Activated naive CD4-positive, alpha-beta T cell treated with anti-CD3 and anti-CD28 coated beads, Interleukin-2, amount 10 ng/mL, durations not matched to agents 7 days and 5 days (primary cell): ENCODE data around the gene PCSK6.

Experiments used
- CTCF ChIA-PET: fragments of 350-600 bp; sonication (Branson Sonifier 250); formaldehyde crosslinking; loops from one replicate; lab custom pipeline; 2021; ENCODE audit warnings: antibody characterized with exemption; lab: Charles Lee
- DNase-seq: peaks from one replicate; pipeline ENCODE4 v3.0.0-alpha.2; 2020
- H3K27ac Mint-ChIP-seq: one replicate; pipeline ENCODE4 v1.8.0; 2021; ENCODE audit warnings: mild to moderate bottlenecking, moderate library complexity, mixed read lengths
- H3K27me3 Mint-ChIP-seq: one replicate; pipeline ENCODE4 v1.8.0; 2021; ENCODE audit warnings: mild to moderate bottlenecking, mixed read lengths
- H3K36me3 Mint-ChIP-seq: one replicate; pipeline ENCODE4 v1.8.0; 2021; ENCODE audit warnings: mixed read lengths
- H3K4me1 Mint-ChIP-seq: one replicate; pipeline ENCODE4 v1.8.0; 2021; ENCODE audit warnings: mixed read lengths
- H3K4me3 Mint-ChIP-seq: one replicate; pipeline ENCODE4 v1.8.0; 2021; ENCODE audit warnings: mild to moderate bottlenecking, moderate library complexity, mixed read lengths
- H3K9me3 Mint-ChIP-seq: one replicate; pipeline ENCODE4 v1.8.0; 2021; ENCODE audit warnings: mixed read lengths

Gene PCSK6

GRCh38 chr15:101277038-101277822, 212.3 kb downstream of the PCSK6 start, which contains the start of gene SELENOS:
TSS of gene SELENOS (minus strand) at chr15:101277485. CDS start at chr15:101277417, 68 bp downstream.
- Mint-ChIP-seq H3K4me3 (peak within 1 kb of the TSS; percentile 93), H3K27me3 (no peaks in the 10 kb centered on the region), H3K36me3 (peaks cover 56% of the 10 kb centered on the region), H3K27ac (peak within 1 kb of the TSS; percentile 88), H3K9me3 (no peaks in the 10 kb centered on the region), H3K4me1 (peaks cover 29% of the 10 kb centered on the region)
- DNase-seq: peak; percentile 91
- CTCF ChIA-PET: interaction anchor here (0.9 to 1.5 kb wide), 2 partner anchors 12 to 44 kb away, joined by 3 read pairs; no protein-coding TSS in a partner anchor

DNA sequence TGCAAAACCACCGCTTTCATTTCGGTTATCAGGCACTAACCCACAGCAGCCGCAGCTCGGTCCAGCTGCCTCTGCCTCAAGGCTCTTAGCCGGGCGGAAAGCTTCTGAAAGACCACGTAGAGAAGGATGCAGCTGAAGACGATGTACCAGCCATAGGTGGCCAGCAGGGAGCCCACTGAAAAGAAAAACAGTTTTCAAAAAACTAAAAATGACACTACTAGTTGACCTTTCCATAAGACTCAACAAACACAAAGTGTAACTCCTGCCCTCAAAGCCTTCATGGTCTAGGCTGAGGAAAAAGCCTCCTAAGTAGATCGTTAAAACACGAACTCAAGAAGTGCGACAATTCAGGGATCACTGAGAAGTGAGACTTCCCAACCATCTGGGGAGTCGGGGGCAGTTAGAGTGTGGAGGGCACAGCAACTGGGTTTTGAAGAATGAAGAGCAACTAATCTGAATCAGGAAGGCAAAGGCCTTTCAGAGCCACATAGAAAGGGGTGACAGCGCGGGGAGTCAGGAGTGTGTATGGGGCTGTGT, 212.9 kb downstream of the PCSK6 start:
- Mint-ChIP-seq H3K4me1 (peaks cover 29% of the 10 kb centered on the region), H3K9me3 (no peaks in the 10 kb centered on the region), H3K4me3 (peak overlapping the region; percentile 93), H3K27me3 (no peaks in the 10 kb centered on the region), H3K27ac (peak overlapping the region; percentile 88), H3K36me3 (peaks cover 50% of the 10 kb centered on the region)
- CTCF ChIA-PET: interaction anchor here (0.7 to 4.2 kb wide), 4 partner anchors 12 to 238 kb away, joined by 3 to 19 read pairs (median 4); no protein-coding TSS in a partner anchor
- DNase-seq: peak; percentile 36

GRCh38 chr15:101275018-101275417, 214.5 kb downstream of the PCSK6 start:
- CTCF ChIA-PET: interaction anchor here (1.2 to 4.2 kb wide), 6 partner anchors 14 to 266 kb away, joined by 4 to 19 read pairs (median 6); partner anchors contain the start of gene SNRPA1
- no peaks in the 10 kb centered on the region for H3K27me3 Mint-ChIP-seq
- peak overlapping the region; percentile 11 for H3K27ac Mint-ChIP-seq
- peaks cover 29% of the 10 kb centered on the region for H3K4me1 Mint-ChIP-seq
- H3K9me3 Mint-ChIP-seq: no peaks in the 10 kb centered on the region
- H3K36me3 Mint-ChIP-seq: peaks cover 50% of the 10 kb centered on the region
- DNase-seq: no peak
- no peak overlapping the region for H3K4me3 Mint-ChIP-seq

DNA sequence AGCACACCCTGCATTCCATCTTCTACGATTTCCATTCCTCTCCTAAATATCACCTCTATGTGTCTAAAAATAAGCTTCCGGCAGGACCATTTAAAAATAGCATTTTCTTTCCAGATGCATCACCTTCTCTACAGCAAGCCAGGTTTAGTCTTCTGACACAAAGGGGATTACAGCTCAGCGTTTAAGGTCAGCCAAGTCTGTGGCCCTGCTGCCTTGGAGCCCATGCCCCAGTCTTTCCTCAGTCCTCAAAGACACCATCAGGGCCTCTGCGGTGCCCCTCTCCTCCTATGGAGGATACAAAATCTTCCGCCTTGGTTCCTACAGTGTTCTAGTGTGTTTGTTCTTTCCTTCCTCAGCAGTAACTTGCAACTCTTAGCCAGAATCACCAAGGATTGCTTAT, 216.0 kb downstream of the PCSK6 start:
- peaks cover 26% of the 10 kb centered on the region for H3K4me1 Mint-ChIP-seq

DNA sequence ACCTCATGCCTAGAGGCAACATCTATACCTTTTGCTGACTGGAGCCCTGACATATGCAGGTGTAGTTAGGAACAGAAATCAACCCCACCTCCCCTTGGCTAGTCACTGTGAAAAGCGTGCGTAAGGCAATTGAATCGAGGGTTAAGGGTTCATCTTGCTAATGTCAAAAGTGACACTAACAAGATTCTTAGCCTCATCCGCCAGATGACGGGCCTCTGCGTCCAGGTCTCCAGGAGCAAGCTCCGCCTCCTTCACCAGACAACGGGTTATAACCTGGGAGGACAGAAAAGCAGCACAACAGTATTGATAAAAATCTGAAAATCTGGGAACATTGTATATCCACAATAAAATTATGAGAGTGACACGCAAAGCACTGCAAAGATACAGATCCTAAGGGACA, 216.9 kb downstream of the PCSK6 start:
- H3K27ac Mint-ChIP-seq: no peak overlapping the region
- CTCF ChIA-PET: interaction anchor here (1.1 to 4.2 kb wide), 5 partner anchors 16 to 369 kb away, joined by 3 to 19 read pairs (median 7); no protein-coding TSS in a partner anchor
- peaks cover 49% of the 10 kb centered on the region for H3K36me3 Mint-ChIP-seq
- DNase-seq: no peak
- H3K27me3 Mint-ChIP-seq: no peaks in the 10 kb centered on the region
- H3K4me1 Mint-ChIP-seq: peaks cover 20% of the 10 kb centered on the region
- no peaks in the 10 kb centered on the region for H3K9me3 Mint-ChIP-seq
- H3K4me3 Mint-ChIP-seq: no peak overlapping the region

More for the DNA sequence above, 216.0 kb downstream of the PCSK6 start:
- Mint-ChIP-seq H3K9me3 (no peaks in the 10 kb centered on the region), H3K4me3 (no peak overlapping the region), H3K27me3 (no peaks in the 10 kb centered on the region), H3K36me3 (peaks cover 49% of the 10 kb centered on the region), H3K27ac (no peak overlapping the region)
- CTCF ChIA-PET: interaction anchor here (1.1 to 4.2 kb wide), 5 partner anchors 15 to 368 kb away, joined by 3 to 19 read pairs (median 7); no protein-coding TSS in a partner anchor
- DNase-seq: no peak

- Mint-ChIP-seq H3K36me3 (peaks cover 41% of the 10 kb centered on the region), H3K27ac (no peak overlapping the region), H3K27me3 (peaks cover under 1% of the 10 kb centered on the region), H3K9me3 (no peaks in the 10 kb centered on the region), H3K4me1 (peaks cover under 1% of the 10 kb centered on the region), H3K4me3 (no peak overlapping the region)
- CTCF ChIA-PET: interaction anchor here (0.6 to 1.7 kb wide), 10 partner anchors 9 to 293 kb away, joined by 3 to 5 read pairs (median 3); no protein-coding TSS in a partner anchor
- DNase-seq: no peak
Measured at GRCh38 chr15:101269479-101270223, 219.9 kb downstream of the PCSK6 start.

GRCh38 chr15:101267320-101268104, 222.0 kb downstream of the PCSK6 start:
- CTCF ChIA-PET: interaction anchor here (0.6 to 2.7 kb wide), 7 partner anchors 9 to 1322 kb away, joined by 3 to 15 read pairs (median 3); no protein-coding TSS in a partner anchor
- Mint-ChIP-seq H3K27ac (no peak overlapping the region), H3K36me3 (peaks cover 20% of the 10 kb centered on the region), H3K4me3 (no peak overlapping the region), H3K4me1 (no peaks in the 10 kb centered on the region), H3K9me3 (no peaks in the 10 kb centered on the region), H3K27me3 (peaks cover 14% of the 10 kb centered on the region)
- DNase-seq: no peak

- H3K4me3 Mint-ChIP-seq: no peak overlapping the region
- no peaks in the 10 kb centered on the region for H3K4me1 Mint-ChIP-seq
- DNase-seq: no peak
- no peaks in the 10 kb centered on the region for H3K9me3 Mint-ChIP-seq
- peaks cover 18% of the 10 kb centered on the region for H3K36me3 Mint-ChIP-seq
- H3K27me3 Mint-ChIP-seq: peaks cover 20% of the 10 kb centered on the region
- no peak overlapping the region for H3K27ac Mint-ChIP-seq
- CTCF ChIA-PET: interaction anchor here (1.1 to 2.7 kb wide), 3 partner anchors 9 to 259 kb away, joined by 3 to 15 read pairs (median 7); no protein-coding TSS in a partner anchor
Measured at GRCh38 chr15:101266787-101267186, 222.7 kb downstream of the PCSK6 start.

GRCh38 chr15:101266034-101266433, 223.5 kb downstream of the PCSK6 start:
- Mint-ChIP-seq H3K27me3 (peaks cover 20% of the 10 kb centered on the region), H3K36me3 (peaks cover 12% of the 10 kb centered on the region), H3K4me1 (no peaks in the 10 kb centered on the region), H3K9me3 (no peaks in the 10 kb centered on the region), H3K4me3 (no peak overlapping the region), H3K27ac (no peak overlapping the region)
- DNase-seq: no peak
- CTCF ChIA-PET: interaction anchor here (2.7 kb wide), 1 partner anchor 8 kb away, joined by 15 read pairs; no protein-coding TSS in a partner anchor

- Mint-ChIP-seq H3K4me3 (no peak overlapping the region), H3K36me3 (peaks cover 7% of the 10 kb centered on the region), H3K4me1 (no peaks in the 10 kb centered on the region), H3K9me3 (no peaks in the 10 kb centered on the region), H3K27me3 (peaks cover 29% of the 10 kb centered on the region), H3K27ac (no peak overlapping the region)
- CTCF ChIA-PET: no interaction called here
- DNase-seq: no peak
Measured at GRCh38 chr15:101264911-101265641, 224.4 kb downstream of the PCSK6 start.

GRCh38 chr15:101264011-101264410, 225.5 kb downstream of the PCSK6 start:
- DNase-seq: no peak
- Mint-ChIP-seq H3K4me3 (no peak overlapping the region), H3K4me1 (no peaks in the 10 kb centered on the region), H3K27me3 (peaks cover 33% of the 10 kb centered on the region), H3K36me3 (peaks cover under 1% of the 10 kb centered on the region), H3K9me3 (no peaks in the 10 kb centered on the region), H3K27ac (no peak overlapping the region)
- CTCF ChIA-PET: no interaction called here

DNA sequence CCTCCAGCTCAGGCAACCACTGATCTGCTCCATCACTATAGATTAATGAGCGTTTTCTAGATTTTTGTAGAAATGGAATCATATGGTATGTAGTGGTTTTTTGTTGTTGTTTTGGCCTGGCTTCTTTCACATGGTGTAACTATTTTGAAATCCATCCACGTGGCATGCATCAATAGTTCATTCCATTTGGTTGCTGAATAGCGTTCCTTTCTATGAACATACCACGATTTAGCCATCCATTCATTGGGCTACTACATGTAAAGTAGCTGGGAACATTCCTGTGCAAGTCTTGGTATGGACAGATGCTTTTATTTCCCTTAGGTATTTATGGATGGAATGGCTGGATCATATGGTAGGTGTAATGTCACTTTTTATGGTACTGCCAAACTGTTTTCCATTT, 227.0 kb downstream of the PCSK6 start:
- Mint-ChIP-seq H3K9me3 (no peaks in the 10 kb centered on the region), H3K4me3 (no peak overlapping the region), H3K27ac (no peak overlapping the region), H3K27me3 (peaks cover 40% of the 10 kb centered on the region), H3K36me3 (no peaks in the 10 kb centered on the region), H3K4me1 (no peaks in the 10 kb centered on the region)
- CTCF ChIA-PET: interaction anchor here (1.4 to 3.3 kb wide), 5 partner anchors 27 to 254 kb away, joined by 4 to 27 read pairs (median 6); no protein-coding TSS in a partner anchor
- no peak for DNase-seq
